Left lobe of liver (tissue), 2 donors: ENCODE data around the gene MDFI. TPM values are rescaled to one million over a fixed set of nuclear protein-coding genes. Genes with fewer than 3 reads are reported as not detected.
A peak's percentile ranks its signal among the peaks of the same experiment; 100 is the strongest.

Experiments used
- ATAC-seq: fragments of 200-7000 bp; cut with Tn5 transposase; one replicate; pipeline ENCODE4 v1.9.1; 2020; ENCODE audit warnings: mild to moderate bottlenecking, moderate library complexity
- DNase-seq: peaks from one replicate; pipeline ENCODE4 v3.0.0-alpha.2; 2020; ENCODE audit warnings: low spot score
- total RNA-seq: library from RNA; stranded (reverse); gene quantifications from one replicate; pipeline ENCODE4 v1.2.1, GENCODE V29; 2021
- donor health status: DM: no; HTN: no; CAD: no; lungs with moderate emphysema.
- donor health status: DM: no; HTN: yes; CAD: no.

The MDFI gene
- total RNA-seq, 1 donor from 2014 or later: not detected

GRCh38 chr6:41700463-41701347, 62.4 kb downstream of the MDFI start:
- DNase-seq (no peak), ATAC-seq (peak; percentile 17)

GRCh38 chr6:41702089-41702745, 63.9 kb downstream of the MDFI start:
- DNase-seq: no peak
- no peak for ATAC-seq

GRCh38 chr6:41702771-41703494, 64.7 kb downstream of the MDFI start:
- no peak for DNase-seq
- ATAC-seq: no peak

Other genes with a start within 250 kb of the MDFI start
- gene FOXP4, start 92.1 kb upstream of the MDFI start, total RNA-seq: 24.6 TPM
- 8.9 TPM for gene TFEB, start 97.1 kb downstream of the MDFI start, total RNA-seq
- gene PGC, start 108.9 kb downstream of the MDFI start, total RNA-seq: 0.63 TPM
- 4.4 TPM for gene FRS3, start 141.4 kb downstream of the MDFI start, total RNA-seq
- gene PRICKLE4, start 142.3 kb downstream of the MDFI start, total RNA-seq: 7.3 TPM
- 72.3 TPM for gene TOMM6, start 149.2 kb downstream of the MDFI start, total RNA-seq